Body of pancreas (tissue), 4 donors: ENCODE results near the gene PSIP1. TPM values are rescaled to one million over a fixed set of nuclear protein-coding genes. Genes with fewer than 3 reads are reported as not detected.

Experiments
- ATAC-seq: fragments of 150-250 bp; one replicate; pipeline ENCODE4 v1.9.1; 2016
- DNase-seq, 4 donors: peaks; one replicate each; pipeline ENCODE4 v3.0.0-alpha.2; 2019
- H3K27ac ChIP-seq, 4 donors: fragments of 200-600 bp; sonication (generic); 1 replicate in 3 of 4; 2 replicates in 1 of 4; pipeline versions ENCODE4 v1.5.1 to v1.6.1; 2016 to 2019; ENCODE audit warnings: mild to moderate bottlenecking in 1 of 4, mixed read lengths in 1 of 4, moderate library complexity in 1 of 4
- H3K27me3 ChIP-seq, 2 donors: fragments of 200-600 bp; sonication (generic); one replicate each; pipeline ENCODE4 v1.6.0; 2016; ENCODE audit warnings: mild to moderate bottlenecking in 1 of 2
- H3K36me3 ChIP-seq, 2 donors: fragments of 200-600 bp; sonication (generic); replicated peaks in 1 of 2; 2 replicates each; pipeline ENCODE4 v1.5.1; 2016; ENCODE audit warnings: low read depth in 2 of 2; ENCODE audit not compliant: insufficient read depth in 1 of 2
- H3K4me1 ChIP-seq: fragments of 200-600 bp; sonication (generic); one replicate; pipeline ENCODE4 v1.6.0; 2016
- H3K4me3 ChIP-seq, 2 donors: fragments of 200-600 bp; sonication (generic); 1 replicate in 1 of 2; 2 replicates in 1 of 2; pipeline ENCODE4 v1.5.1; 2016 to 2019
- H3K9me3 ChIP-seq, 3 donors: fragments of 200-600 bp; sonication (generic); 1 replicate in 2 of 3; 2 replicates in 1 of 3; pipeline ENCODE4 v1.5.1; 2016
- CTCF ChIP-seq, 7 experiments: fragments of 450-650 bp in 4 of 7; fragments of 200-600 bp in 3 of 7; sonication (generic) in 3 of 7; IDR thresholded peaks; one replicate each; pipeline ENCODE4 v1.5.1; 2016 to 2019; ENCODE audit warnings: antibody characterized with exemption in 7 of 7
- POLR2A ChIP-seq, 3 donors: fragments of 450-650 bp; IDR thresholded peaks; one replicate each; pipeline ENCODE4 v1.6.1; 2016; ENCODE audit warnings: antibody characterized with exemption in 3 of 3, mild to moderate bottlenecking in 2 of 3
- WGBS, 2 donors: methylation state at CpG; one replicate each; pipeline ENCODE4 v1.1.5; 2017; 5-methylcytosine and 5-hydroxymethylcytosine counted together
- intact Hi-C: fragments of 100-400 bp; cut with DNase I; formaldehyde crosslinking; loops from one replicate; pipeline ENCODE4 v1.15.1; 2023
- total RNA-seq, 2 donors: library from RNA; depleted of rRNA; stranded (reverse); fragments of >200 nt; gene quantifications; one replicate each; pipeline ENCODE4 v1.1.0, GENCODE V29; 2016

PSIP1 gene
- total RNA-seq, 2 donors from 2014 or later, result 21.5 to 25.7 TPM

- WGBS, 2 donors, result 87% methylated on average over 6 of the region's 6 CpGs
- Histone ChIP-seq H3K27me3 (no peaks in the 10 kb centered on the region), H3K27ac (no peak overlapping the region), H3K36me3 (no peaks in the 10 kb centered on the region), H3K4me1 (no peaks in the 10 kb centered on the region), H3K4me3 (no peak overlapping the region), H3K9me3 (no peaks in the 10 kb centered on the region)
- DNase-seq (no peak), ATAC-seq (no peak)
- TF ChIP-seq CTCF (IDR thresholded peaks at IDR 0.05) (no peak), POLR2A (IDR thresholded peaks at IDR 0.05) (no peak)
- intact Hi-C loops, result no loop called here
These were observed 26.0 kb downstream of the PSIP1 start for GRCh38 chr9:15484802-15485201.

DNA sequence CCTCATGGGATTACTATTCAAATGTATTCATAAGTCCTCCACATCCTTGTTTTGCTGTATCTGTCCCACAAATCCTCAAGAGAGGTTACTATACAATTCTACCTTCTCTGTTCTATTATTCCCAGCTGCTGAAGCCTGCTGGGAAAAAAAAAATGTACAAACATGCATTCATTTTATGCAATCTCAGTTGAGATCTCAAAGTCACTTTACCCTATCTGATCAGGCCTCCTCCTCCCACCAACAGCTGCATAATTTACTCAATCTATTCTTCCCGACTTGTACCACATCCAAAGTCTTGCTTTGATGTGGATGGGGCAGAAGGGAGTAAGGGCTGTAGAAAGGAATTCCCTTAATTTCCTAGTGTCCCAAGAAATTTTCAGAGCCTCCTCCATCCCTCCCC is 28.6 kb downstream of the PSIP1 start:
- Histone ChIP-seq H3K27ac (no peak overlapping the region), H3K9me3 (no peaks in the 10 kb centered on the region), H3K27me3 (no peaks in the 10 kb centered on the region), H3K36me3 (no peaks in the 10 kb centered on the region), H3K4me1 (no peaks in the 10 kb centered on the region), H3K4me3 (no peak overlapping the region)
- TF ChIP-seq POLR2A (IDR thresholded peaks at IDR 0.05), result no peak
- TF ChIP-seq CTCF (IDR thresholded peaks at IDR 0.05), result no peak
- DNase-seq (no peak), ATAC-seq (no peak)
- 63 to 75% methylated on average over 1 of the region's 1 CpG for WGBS, 2 donors
- intact Hi-C loops, result no loop called here

DNA sequence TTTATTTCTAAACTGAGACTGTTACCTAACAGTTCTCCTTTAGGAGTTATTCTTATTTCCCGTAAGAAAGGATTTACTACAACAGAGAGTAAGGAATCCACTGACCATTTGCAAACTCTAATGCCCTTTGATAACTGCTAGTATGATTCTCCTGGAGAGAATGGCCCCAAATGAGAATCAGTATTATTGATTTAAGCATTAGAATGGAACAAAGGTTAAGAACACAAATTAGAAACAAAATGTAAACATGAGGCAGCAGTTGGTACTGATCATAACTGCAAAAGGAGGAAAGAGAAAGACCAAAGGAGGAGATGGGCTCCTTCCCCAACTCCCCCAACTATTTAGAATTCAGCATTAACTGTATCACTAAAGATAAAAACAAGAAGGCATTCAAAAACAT is 30.7 kb downstream of the PSIP1 start:
- no peak overlapping the region for H3K27ac ChIP-seq
- no peaks in the 10 kb centered on the region for H3K27me3 ChIP-seq
- no peak for TF ChIP-seq CTCF (IDR thresholded peaks at IDR 0.05)
- H3K36me3 ChIP-seq, result no peaks in the 10 kb centered on the region
- no peak for DNase-seq
- 81 to 94% methylated on average over 1 of the region's 1 CpG for WGBS, 2 donors
- no peak overlapping the region for H3K4me3 ChIP-seq
- no peaks in the 10 kb centered on the region for H3K4me1 ChIP-seq
- intact Hi-C loops, result no loop called here
- H3K9me3 ChIP-seq, result no peaks in the 10 kb centered on the region
- no peak for ATAC-seq

- WGBS, 2 donors, result 91 to 92% methylated on average over 8 of the region's 8 CpGs
- no peak for TF ChIP-seq POLR2A (IDR thresholded peaks at IDR 0.05)
- TF ChIP-seq CTCF (IDR thresholded peaks at IDR 0.05), result no peak
- Histone ChIP-seq H3K9me3 (no peaks in the 10 kb centered on the region), H3K27me3 (no peaks in the 10 kb centered on the region), H3K4me3 (no peak overlapping the region), H3K36me3 (no peaks in the 10 kb centered on the region), H3K4me1 (no peaks in the 10 kb centered on the region), H3K27ac (no peak overlapping the region)
- DNase-seq (no peak), ATAC-seq (no peak)
- intact Hi-C loops, result no loop called here
These were observed 34.7 kb downstream of the PSIP1 start for GRCh38 chr9:15475923-15476536.

GRCh38 chr9:15469862-15470261 is 40.9 kb downstream of the PSIP1 start:
- Histone ChIP-seq H3K27ac (no peak overlapping the region), H3K9me3 (no peaks in the 10 kb centered on the region), H3K27me3 (no peaks in the 10 kb centered on the region), H3K36me3 (peaks cover 0 to 6% of the 10 kb centered on the region in 2 donors), H3K4me1 (peaks cover 21% of the 10 kb centered on the region), H3K4me3 (no peak overlapping the region)
- no peak for ATAC-seq
- WGBS, 2 donors, result 53 to 60% methylated on average over 2 of the region's 2 CpGs
- intact Hi-C loops, result no loop called here
- TF ChIP-seq POLR2A (IDR thresholded peaks at IDR 0.05) (no peak), CTCF (IDR thresholded peaks at IDR 0.05) (no peak)
- no peak for DNase-seq
